Esophagus (tissue), 2 donors: ENCODE results near the gene PRAMEF8. TPM values are rescaled to one million over a fixed set of nuclear protein-coding genes. Genes with fewer than 3 reads are reported as not detected.

Experiments
- polyA plus RNA-seq, 2 donors: library from polyadenylated mRNA; stranded (reverse); fragments of 200-250 nt; gene quantifications; one replicate each; pipeline ENCODE4 v1.2.3, GENCODE V29; 2013
- donor health status: healthy with polysubstance abuse.
- donor health status: Bipolar disorder and iron deficiency.

Gene PRAMEF8
- polyA plus RNA-seq, 2 donors = 0.01 TPM; not detected in 1

Other genes starting within 250 kb of the PRAMEF8 start
- gene PRAMEF27, start 228.6 kb downstream of the PRAMEF8 start, polyA plus RNA-seq = not detected
- not detected for gene HNRNPCL3, start 224.4 kb downstream of the PRAMEF8 start, polyA plus RNA-seq
- gene PRAMEF25, start 214.4 kb downstream of the PRAMEF8 start, polyA plus RNA-seq = not detected
- not detected for gene HNRNPCL2, start 168.3 kb downstream of the PRAMEF8 start, polyA plus RNA-seq
- gene PRAMEF26, start 129.1 kb downstream of the PRAMEF8 start, polyA plus RNA-seq = not detected
- gene HNRNPCL4, start 119.5 kb downstream of the PRAMEF8 start, polyA plus RNA-seq = not detected
- not detected for gene PRAMEF9, start 113.3 kb downstream of the PRAMEF8 start, polyA plus RNA-seq
- not detected for gene PRAMEF13, start 83.7 kb downstream of the PRAMEF8 start, polyA plus RNA-seq
- gene PRAMEF18, start 59.0 kb downstream of the PRAMEF8 start, polyA plus RNA-seq = not detected
- not detected for gene PRAMEF5, start 30.9 kb downstream of the PRAMEF8 start, polyA plus RNA-seq
- gene PRAMEF33, start 18.4 kb upstream of the PRAMEF8 start, polyA plus RNA-seq = not detected
- gene PRAMEF15, start 30.4 kb upstream of the PRAMEF8 start, polyA plus RNA-seq = not detected
- not detected for gene PRAMEF14, start 62.0 kb upstream of the PRAMEF8 start, polyA plus RNA-seq
- gene PRAMEF19, start 86.8 kb upstream of the PRAMEF8 start, polyA plus RNA-seq = under 1 TPM in 1 of 2 donors, not detected in 1; 0.02 TPM
- gene PRAMEF17, start 104.5 kb upstream of the PRAMEF8 start, polyA plus RNA-seq = not detected
- not detected for gene PRAMEF20, start 125.3 kb upstream of the PRAMEF8 start, polyA plus RNA-seq
- under 1 TPM; 0.04 to 0.09 TPM for gene LRRC38, start 228.9 kb upstream of the PRAMEF8 start, polyA plus RNA-seq